Neural progenitor cell (in vitro differentiated cells): ENCODE results near the gene PLEKHA7.

Experiments used
- CTCF ChIP-seq: fragments of 200-600 bp; sonication (generic); IDR thresholded peaks from 2 replicates; pipeline ENCODE4 v1.5.1; 2017; ENCODE audit warnings: antibody characterized with exemption, mild to moderate bottlenecking
- EZH2 ChIP-seq: fragments of 200-600 bp; sonication (generic); IDR thresholded peaks from 2 replicates; pipeline ENCODE4 v1.6.1; 2017; ENCODE audit warnings: antibody characterized with exemption, mild to moderate bottlenecking, moderate library complexity
- EZH2phosphoT487 ChIP-seq: fragments of 200-600 bp; sonication (generic); IDR thresholded peaks from 2 replicates; pipeline ENCODE4 v1.6.1; 2017; ENCODE audit warnings: antibody characterized with exemption

GRCh38 chr11:16771350-16772140 lies 242.7 kb downstream of the PLEKHA7 start:
- no peak for TF ChIP-seq CTCF
- TF ChIP-seq EZH2 = no peak
- TF ChIP-seq EZH2phosphoT487 = no peak
